Thyroid gland (tissue), 4 donors: ENCODE measurements around the gene ZDHHC11B.

Experiments
- POLR2A ChIP-seq, 2 donors: fragments of 450-650 bp; IDR thresholded peaks; one replicate each; pipeline ENCODE4 v1.6.1; 2017; ENCODE audit warnings: antibody characterized with exemption in 2 of 2, mild to moderate bottlenecking in 2 of 2, moderate library complexity in 1 of 2
- TF ChIP-seq, protein P1 (sequence below), 6 experiments: fragments of 200-600 bp in 3 of 6; fragments of 450-650 bp in 3 of 6; sonication (generic) in 3 of 6; IDR thresholded peaks; one replicate each; pipeline ENCODE4 v1.5.1; 2016 to 2019; ENCODE audit warnings: antibody characterized with exemption in 6 of 6, mild to moderate bottlenecking in 2 of 6, inconsistent platforms in 1 of 6, moderate library complexity in 1 of 6

- TF ChIP-seq, protein P1, sequence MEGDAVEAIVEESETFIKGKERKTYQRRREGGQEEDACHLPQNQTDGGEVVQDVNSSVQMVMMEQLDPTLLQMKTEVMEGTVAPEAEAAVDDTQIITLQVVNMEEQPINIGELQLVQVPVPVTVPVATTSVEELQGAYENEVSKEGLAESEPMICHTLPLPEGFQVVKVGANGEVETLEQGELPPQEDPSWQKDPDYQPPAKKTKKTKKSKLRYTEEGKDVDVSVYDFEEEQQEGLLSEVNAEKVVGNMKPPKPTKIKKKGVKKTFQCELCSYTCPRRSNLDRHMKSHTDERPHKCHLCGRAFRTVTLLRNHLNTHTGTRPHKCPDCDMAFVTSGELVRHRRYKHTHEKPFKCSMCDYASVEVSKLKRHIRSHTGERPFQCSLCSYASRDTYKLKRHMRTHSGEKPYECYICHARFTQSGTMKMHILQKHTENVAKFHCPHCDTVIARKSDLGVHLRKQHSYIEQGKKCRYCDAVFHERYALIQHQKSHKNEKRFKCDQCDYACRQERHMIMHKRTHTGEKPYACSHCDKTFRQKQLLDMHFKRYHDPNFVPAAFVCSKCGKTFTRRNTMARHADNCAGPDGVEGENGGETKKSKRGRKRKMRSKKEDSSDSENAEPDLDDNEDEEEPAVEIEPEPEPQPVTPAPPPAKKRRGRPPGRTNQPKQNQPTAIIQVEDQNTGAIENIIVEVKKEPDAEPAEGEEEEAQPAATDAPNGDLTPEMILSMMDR (IDR thresholded peaks at IDR 0.05) = no peak
- no peak for TF ChIP-seq POLR2A (IDR thresholded peaks at IDR 0.05)
These were observed 122.4 kb downstream of the ZDHHC11B start for GRCh38 chr5:661891-662750.
